NCI-H748 treated with DMSO at 0.1 percent for 48 hours (cell line): Measurements from ENCODE around the gene ADGRG6.
"Not testable (repeated sequence)": the region's sequence is repeated elsewhere in the genome, so short reads cannot be mapped to it uniquely, and the experiment has no call there.

Experiments used
- DNase-seq: peaks from one replicate; lab custom pipeline; 2025; lab: John Stamatoyannopoulos, UW

Gene ADGRG6

GRCh38 chr6:142301651-142302391, at the start of gene ADGRG6:
TSS of gene ADGRG6 (plus strand) at chr6:142302007. CDS start at chr6:142302330, 323 bp downstream.
- no peak for DNase-seq

- no peak for DNase-seq
Measured at GRCh38 chr6:142254513-142254912, 47.3 kb upstream of the ADGRG6 start.

- DNase-seq, result no peak
Measured at GRCh38 chr6:142255785-142256184, 46.0 kb upstream of the ADGRG6 start.

GRCh38 chr6:142258305-142258704, 43.5 kb upstream of the ADGRG6 start:
- DNase-seq, result no peak

- no peak for DNase-seq
Measured at GRCh38 chr6:142258757-142259156, 43.0 kb upstream of the ADGRG6 start.

GRCh38 chr6:142260748-142261147, 41.1 kb upstream of the ADGRG6 start:
- DNase-seq, result no peak

- DNase-seq, result no peak
Measured at GRCh38 chr6:142262231-142262630, 39.6 kb upstream of the ADGRG6 start.

GRCh38 chr6:142265476-142265875, 36.3 kb upstream of the ADGRG6 start:
- no peak for DNase-seq

GRCh38 chr6:142266060-142266459, 35.7 kb upstream of the ADGRG6 start:
- no peak for DNase-seq

GRCh38 chr6:142271476-142271875, 30.3 kb upstream of the ADGRG6 start:
- DNase-seq, result no peak

GRCh38 chr6:142274656-142275055, 27.2 kb upstream of the ADGRG6 start:
- no peak for DNase-seq

- DNase-seq, result no peak
Measured at GRCh38 chr6:142275236-142276006, 26.4 kb upstream of the ADGRG6 start.

- no peak for DNase-seq
Measured at GRCh38 chr6:142276256-142276655, 25.6 kb upstream of the ADGRG6 start.

- DNase-seq, result no peak
Measured at GRCh38 chr6:142279350-142280180, 22.2 kb upstream of the ADGRG6 start.

GRCh38 chr6:142280265-142280664, 21.5 kb upstream of the ADGRG6 start:
- no peak for DNase-seq

- DNase-seq, result no peak
Measured at GRCh38 chr6:142280927-142281326, 20.9 kb upstream of the ADGRG6 start.

- not testable (repeated sequence) for DNase-seq
Measured at GRCh38 chr6:142283138-142283537, 18.7 kb upstream of the ADGRG6 start.

GRCh38 chr6:142284419-142284818, 17.4 kb upstream of the ADGRG6 start:
- no peak for DNase-seq

GRCh38 chr6:142285235-142286087, 16.3 kb upstream of the ADGRG6 start:
- no peak for DNase-seq

- no peak for DNase-seq
Measured at GRCh38 chr6:142286088-142286409, 15.8 kb upstream of the ADGRG6 start.

- DNase-seq, result no peak
Measured at GRCh38 chr6:142289687-142290086, 12.1 kb upstream of the ADGRG6 start.

GRCh38 chr6:142290851-142291250, 11.0 kb upstream of the ADGRG6 start:
- DNase-seq, result no peak
